Caco-2 (cell line): ENCODE measurements around the gene FOXP3. TPM values are rescaled to one million over a fixed set of nuclear protein-coding genes. Genes with fewer than 3 reads are reported as not detected.

Experiments
- BruUV-seq: library from RNA; stranded (reverse); fragments of 400-500 nt; replicated peaks from 2 replicates; lab custom pipeline; 2021; lab: Mats Ljungman, UMichigan
- CTCF ChIA-PET: fragments of 300-600 bp; sonication (Branson Sonifier 250); formaldehyde crosslinking; loops from one replicate; lab custom pipeline; 2022; ENCODE audit warnings: antibody characterized with exemption; lab: Charles Lee
- POLR2A ChIA-PET: fragments of 300-600 bp; sonication (Branson Sonifier 250); formaldehyde crosslinking; loops from one replicate; lab custom pipeline; 2022; ENCODE audit warnings: antibody characterized with exemption; lab: Charles Lee
- DNase-seq, 2 experiments: peaks; one replicate each; pipeline versions ENCODE4 v3.0.0 to v3.0.0-alpha.2; 2020 to 2022
- H3K27me3 ChIP-seq: replicated peaks from 2 replicates; pipeline ENCODE4 v1.6.0; 2011; ENCODE audit warnings: low read length; ENCODE audit not compliant: control insufficient read depth, insufficient read depth
- H3K36me3 ChIP-seq: 2 replicates; pipeline ENCODE4 v1.5.1; 2011; ENCODE audit warnings: low read length; ENCODE audit not compliant: control insufficient read depth, insufficient read depth
- H3K4me1 ChIP-seq: fragments of 250-450 bp; sonication (Bioruptor Pico); 2 replicates; pipeline ENCODE4 v1.5.1; 2020; ENCODE audit warnings: mild to moderate bottlenecking
- H3K4me3 ChIP-seq: 2 replicates; pipeline ENCODE4 v1.5.1; 2011; ENCODE audit warnings: low read depth, mild to moderate bottlenecking, control low read depth, low read length
- H3K9me3 ChIP-seq: fragments of 250-450 bp; sonication (Bioruptor Pico); 2 replicates; pipeline ENCODE4 v1.5.1; 2020; ENCODE audit warnings: mild to moderate bottlenecking, moderate library complexity
- H3K27ac Mint-ChIP-seq: one replicate; pipeline ENCODE4 v1.8.0; 2022; ENCODE audit warnings: mixed read lengths; ENCODE audit not compliant: unreplicated experiment
- H3K27me3 Mint-ChIP-seq: one replicate; pipeline ENCODE4 v1.8.0; 2022; ENCODE audit warnings: mixed read lengths; ENCODE audit not compliant: insufficient read depth, unreplicated experiment
- H3K36me3 Mint-ChIP-seq: one replicate; pipeline ENCODE4 v1.8.0; 2022; ENCODE audit warnings: mild to moderate bottlenecking, mixed read lengths; ENCODE audit not compliant: insufficient read depth, unreplicated experiment
- H3K4me1 Mint-ChIP-seq: one replicate; pipeline ENCODE4 v1.8.0; 2022; ENCODE audit warnings: low read depth, mixed read lengths; ENCODE audit not compliant: unreplicated experiment
- H3K4me3 Mint-ChIP-seq: one replicate; pipeline ENCODE4 v1.8.0; 2022; ENCODE audit warnings: mild to moderate bottlenecking, moderate library complexity, mixed read lengths; ENCODE audit not compliant: unreplicated experiment
- H3K9me3 Mint-ChIP-seq: one replicate; pipeline ENCODE4 v1.8.0; 2022; ENCODE audit warnings: mixed read lengths; ENCODE audit not compliant: unreplicated experiment
- intact Hi-C: fragments of 100-400 bp; cut with micrococcal nuclease; formaldehyde crosslinking; loops from one replicate; pipeline ENCODE4 v1.10.0; 2022; ENCODE audit not compliant: unreplicated experiment
- total RNA-seq: library from RNA; stranded (reverse); gene quantifications from 2 replicates; pipeline ENCODE4 v1.2.3, GENCODE V29; 2022
- TF ChIP-seq, protein P1 (sequence below), 2 experiments: fragments of 200-600 bp in 1 of 2; IDR thresholded peaks; 1 replicate in 1 of 2; 2 replicates in 1 of 2; pipeline versions ENCODE4 v1.5.1 to v1.8.0; 2011 to 2022; ENCODE audit warnings: antibody characterized with exemption in 1 of 2, control low read depth in 1 of 2, inconsistent platforms in 1 of 2, low read depth in 1 of 2, low read length in 1 of 2, mild to moderate bottlenecking in 1 of 2, moderate library complexity in 1 of 2; ENCODE audit not compliant: insufficient read depth in 1 of 2, severe bottlenecking in 1 of 2, unreplicated experiment in 1 of 2

Gene FOXP3
- total RNA-seq, 1 experiment from 2014 or later: 0.88 TPM

- no TSS peak for BruUV-seq
- intact Hi-C loops: loop anchor here (10.0 kb wide), 1 partner anchor 58 kb away; the partner anchor contains the start of gene PLP2
- Histone ChIP-seq H3K36me3 (no peaks in the 10 kb centered on the region), H3K27me3 (no peaks in the 10 kb centered on the region), H3K4me1 (no peaks in the 10 kb centered on the region), H3K4me3 (no peak within 1 kb of the TSS), H3K9me3 (no peaks in the 10 kb centered on the region)
- H3K9me3 Mint-ChIP-seq: no peaks in the 10 kb centered on the region
- no peak within 1 kb of the TSS for H3K4me3 Mint-ChIP-seq
- H3K27ac Mint-ChIP-seq: no peak within 1 kb of the TSS
- H3K27me3 Mint-ChIP-seq: no peaks in the 10 kb centered on the region
- TF ChIP-seq, protein P1, sequence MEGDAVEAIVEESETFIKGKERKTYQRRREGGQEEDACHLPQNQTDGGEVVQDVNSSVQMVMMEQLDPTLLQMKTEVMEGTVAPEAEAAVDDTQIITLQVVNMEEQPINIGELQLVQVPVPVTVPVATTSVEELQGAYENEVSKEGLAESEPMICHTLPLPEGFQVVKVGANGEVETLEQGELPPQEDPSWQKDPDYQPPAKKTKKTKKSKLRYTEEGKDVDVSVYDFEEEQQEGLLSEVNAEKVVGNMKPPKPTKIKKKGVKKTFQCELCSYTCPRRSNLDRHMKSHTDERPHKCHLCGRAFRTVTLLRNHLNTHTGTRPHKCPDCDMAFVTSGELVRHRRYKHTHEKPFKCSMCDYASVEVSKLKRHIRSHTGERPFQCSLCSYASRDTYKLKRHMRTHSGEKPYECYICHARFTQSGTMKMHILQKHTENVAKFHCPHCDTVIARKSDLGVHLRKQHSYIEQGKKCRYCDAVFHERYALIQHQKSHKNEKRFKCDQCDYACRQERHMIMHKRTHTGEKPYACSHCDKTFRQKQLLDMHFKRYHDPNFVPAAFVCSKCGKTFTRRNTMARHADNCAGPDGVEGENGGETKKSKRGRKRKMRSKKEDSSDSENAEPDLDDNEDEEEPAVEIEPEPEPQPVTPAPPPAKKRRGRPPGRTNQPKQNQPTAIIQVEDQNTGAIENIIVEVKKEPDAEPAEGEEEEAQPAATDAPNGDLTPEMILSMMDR (IDR thresholded peaks at IDR 0.05; ENCODE audit: insufficient read depth in 1 of 2, low read depth in 1 of 2, low read length in 1 of 2, severe bottlenecking in 1 of 2, unreplicated experiment in 1 of 2): no peak
- no peak for DNase-seq
- no peaks in the 10 kb centered on the region for H3K4me1 Mint-ChIP-seq
- peaks cover 6% of the 10 kb centered on the region for H3K36me3 Mint-ChIP-seq
- CTCF ChIA-PET: no interaction called here
- POLR2A ChIA-PET: no interaction called here
Measured at GRCh38 chrX:49233176-49233575, 31.3 kb downstream of the FOXP3 start, which contains the start of gene CACNA1F. CACNA1F (minus strand) TSS chrX:49233340; CDS start chrX:49233309, 31 bp downstream.

GRCh38 chrX:49232525-49232924, 32.0 kb downstream of the FOXP3 start:
- Mint-ChIP-seq H3K36me3 (peaks cover 6% of the 10 kb centered on the region), H3K27ac (no peak overlapping the region)

GRCh38 chrX:49231333-49232000, 33.0 kb downstream of the FOXP3 start:
- Mint-ChIP-seq H3K27me3 (no peaks in the 10 kb centered on the region), H3K4me1 (no peaks in the 10 kb centered on the region), H3K27ac (no peak overlapping the region), H3K4me3 (peak overlapping the region; percentile 68), H3K9me3 (no peaks in the 10 kb centered on the region), H3K36me3 (peaks cover 6% of the 10 kb centered on the region)
- no peak for DNase-seq
- H3K4me3 ChIP-seq: peak overlapping the region; percentile 46
- CTCF ChIA-PET: no interaction called here
- H3K27me3 ChIP-seq: no peaks in the 10 kb centered on the region
- no peaks in the 10 kb centered on the region for H3K36me3 ChIP-seq
- no TSS peak for BruUV-seq
- intact Hi-C loops: loop anchor here (10.0 kb wide), 1 partner anchor 57 kb away; the partner anchor contains the start of gene PLP2
- POLR2A ChIA-PET: interaction anchor here (1.0 kb wide), 1 partner anchor 40 kb away, joined by 3 read pairs; no protein-coding TSS in a partner anchor
- H3K9me3 ChIP-seq: no peaks in the 10 kb centered on the region
- TF ChIP-seq, protein P1 (IDR thresholded peaks at IDR 0.05; ENCODE audit: insufficient read depth in 1 of 2, low read depth in 1 of 2, low read length in 1 of 2, severe bottlenecking in 1 of 2, unreplicated experiment in 1 of 2): no peak
- no peaks in the 10 kb centered on the region for H3K4me1 ChIP-seq

More at GRCh38 chrX:49232525-49232924, 32.0 kb downstream of the FOXP3 start:
- intact Hi-C loops: loop anchor here (10.0 kb wide), 1 partner anchor 58 kb away; the partner anchor contains the start of gene PLP2
- CTCF ChIA-PET: no interaction called here
- Mint-ChIP-seq H3K27me3 (no peaks in the 10 kb centered on the region), H3K4me3 (no peak overlapping the region), H3K9me3 (no peaks in the 10 kb centered on the region), H3K4me1 (no peaks in the 10 kb centered on the region)
- no TSS peak for BruUV-seq
- no peaks in the 10 kb centered on the region for H3K27me3 ChIP-seq
- no peaks in the 10 kb centered on the region for H3K4me1 ChIP-seq
- H3K9me3 ChIP-seq: no peaks in the 10 kb centered on the region
- H3K4me3 ChIP-seq: no peak overlapping the region
- POLR2A ChIA-PET: no interaction called here
- H3K36me3 ChIP-seq: no peaks in the 10 kb centered on the region
- TF ChIP-seq, protein P1 (IDR thresholded peaks at IDR 0.05; ENCODE audit: insufficient read depth in 1 of 2, low read depth in 1 of 2, low read length in 1 of 2, severe bottlenecking in 1 of 2, unreplicated experiment in 1 of 2): no peak
- no peak for DNase-seq
